HepG2 (cell line): ENCODE measurements around the gene JPH2. TPM values are rescaled to one million over a fixed set of nuclear protein-coding genes. Genes with fewer than 3 reads are reported as not detected.

Experiments
- CBX1 ChIP-seq: IDR thresholded peaks from one replicate; pipeline ENCODE4 v1.6.1; 2016; ENCODE audit warnings: antibody characterized with exemption, low read depth
- KLF16 ChIP-seq, 2 experiments: sonication (generic) in 1 of 2; formaldehyde crosslinking in 1 of 2; IDR thresholded peaks; 2 replicates each; pipeline versions ENCODE4 v1.6.1 to v1.8.0; 2016 to 2023; ENCODE audit warnings: missing genetic modification reagents in 2 of 2, missing compliant biosample characterization in 1 of 2
- MTF2 ChIP-seq: sonication (generic); formaldehyde crosslinking; IDR thresholded peaks from 2 replicates; pipeline ENCODE4 v1.5.0; 2020; ENCODE audit warnings: missing genetic modification reagents, borderline replicate concordance
- MYC ChIP-seq: sonication (generic); formaldehyde crosslinking; IDR thresholded peaks from 2 replicates; pipeline ENCODE4 v1.9.0; 2021; ENCODE audit warnings: missing genetic modification reagents, borderline replicate concordance
- NR2F1 ChIP-seq, 2 experiments: fragments of 450-650 bp in 1 of 2; formaldehyde crosslinking in 1 of 2; IDR thresholded peaks; 2 replicates each; pipeline versions ENCODE4 v1.5.0 to v1.6.1; 2016 to 2020; ENCODE audit warnings: mild to moderate bottlenecking in 1 of 2, missing compliant biosample characterization in 1 of 2, missing genetic modification reagents in 1 of 2, moderate library complexity in 1 of 2
- SKIL ChIP-seq: sonication (generic); formaldehyde crosslinking; IDR thresholded peaks from 2 replicates; pipeline ENCODE4 v1.8.0; 2022; ENCODE audit warnings: missing genetic modification reagents, mild to moderate bottlenecking, moderate library complexity, borderline replicate concordance
- ZBTB33 ChIP-seq: sonication (generic); formaldehyde crosslinking; IDR thresholded peaks from 2 replicates; pipeline ENCODE4 v1.4.0; 2020; ENCODE audit warnings: missing genetic modification reagents
- ZKSCAN5 ChIP-seq: sonication (generic); formaldehyde crosslinking; IDR thresholded peaks from 2 replicates; pipeline ENCODE4 v1.5.1; 2020; ENCODE audit warnings: mild to moderate bottlenecking, missing genetic modification reagents
- ZNF142 ChIP-seq: sonication (generic); formaldehyde crosslinking; IDR thresholded peaks from 2 replicates; pipeline ENCODE4 v1.4.0; 2020; ENCODE audit warnings: missing genetic modification reagents
- ZNF460 ChIP-seq: sonication (generic); formaldehyde crosslinking; IDR thresholded peaks from 2 replicates; pipeline ENCODE4 v1.5.1; 2020; ENCODE audit warnings: missing genetic modification reagents, mild to moderate bottlenecking, borderline replicate concordance
- ZNF501 ChIP-seq: sonication (generic); formaldehyde crosslinking; IDR thresholded peaks from 2 replicates; pipeline ENCODE4 v1.5.1; 2020; ENCODE audit warnings: mild to moderate bottlenecking, moderate library complexity, missing genetic modification reagents
- ZNF580 ChIP-seq: IDR thresholded peaks from 2 replicates; pipeline ENCODE4 v1.6.1; 2016; ENCODE audit warnings: low read depth, borderline replicate concordance
- ZNF607 ChIP-seq: sonication (generic); formaldehyde crosslinking; IDR thresholded peaks from 2 replicates; pipeline ENCODE4 v1.5.1; 2020; ENCODE audit warnings: missing genetic modification reagents, mild to moderate bottlenecking, borderline replicate concordance
- ZNF724P ChIP-seq: sonication (generic); formaldehyde crosslinking; IDR thresholded peaks from 2 replicates; pipeline ENCODE4 v1.8.0; 2022; ENCODE audit warnings: missing genetic modification reagents, borderline replicate concordance
- ZNF746 ChIP-seq: sonication (generic); formaldehyde crosslinking; IDR thresholded peaks from 2 replicates; pipeline ENCODE4 v1.8.0; 2022; ENCODE audit warnings: mild to moderate bottlenecking, missing genetic modification reagents
- polyA plus RNA-seq, 8 experiments: library from polyadenylated mRNA; depleted of rRNA in 3 of 8; stranded (reverse) in 7 of 8; unstranded in 1 of 8; fragments of >200 nt; fragmentation: Illumina TruSeq in 4 of 8; extraction: Trizol in 4 of 8; gene quantifications; 2 replicates each; pipeline versions ENCODE4 v1.2.1 to v1.2.3, GENCODE V29; 2011 to 2016; ENCODE audit warnings: low read depth in 4 of 8, missing spikeins in 1 of 8, mixed read lengths in 1 of 8; ENCODE audit not compliant: insufficient read depth in 1 of 8
- total RNA-seq, 5 experiments: library from RNA; depleted of rRNA; stranded (reverse); fragments of >200 nt; fragmentation: Illumina TruSeq; extraction: Trizol; gene quantifications; 2 replicates each; pipeline ENCODE4 v1.2.3, GENCODE V29; 2016; ENCODE audit warnings: low read depth in 1 of 5

Gene JPH2
- total and polyA plus RNA-seq, 2 of the 13 experiments (the other 11 are each of a cell fraction or from before 2014, with no cell fraction given) = 0.42 TPM; not detected in 1

- TF ChIP-seq ZNF142 (CRISPR knock-in tag) (peak; percentile 97), ZNF746 (CRISPR knock-in tag) (peak; percentile 27; the same call in 1 of the 2 replicates), ZNF724P (CRISPR knock-in tag) (peak; percentile 69; the same call in 1 of the 2 replicates), NR2F1 (CRISPR knock-in tag; IDR thresholded peaks at IDR 0.05) (peak in 1 of 2 experiments; percentile 16; a peak in 1 of 4 replicates), MYC (CRISPR knock-in tag) (peak; percentile 96), ZNF607 (CRISPR knock-in tag) (peak; percentile 88), KLF16 (CRISPR knock-in tag; IDR thresholded peaks at IDR 0.05) (peak; percentile 87 to 98; a peak in 3 of 4 replicates), ZNF460 (CRISPR knock-in tag) (peak; percentile 36; the same call in 1 of the 2 replicates), ZNF580 (CRISPR knock-in tag) (no peak), CBX1 (peak; percentile 93), SKIL (CRISPR knock-in tag) (peak; percentile 68; the same call in 1 of the 2 replicates), ZBTB33 (CRISPR knock-in tag) (peak; percentile 13; the same call in 1 of the 2 replicates), ZNF501 (CRISPR knock-in tag) (no peak; the same call in 1 of the 2 replicates), MTF2 (CRISPR knock-in tag) (peak; percentile 84), ZKSCAN5 (0 out of 2 replicates have a peak, but pooled peaks have one; percentile 57)
Observed at GRCh38 chr20:44210406-44211176, 23.6 kb upstream of the JPH2 start, which contains the start of gene OSER1 (continued).
